GM18907 (cell line): Measurements from ENCODE around the gene MMP27.

Source experiments
- ATAC-seq: cut with Tn5 transposase; IDR thresholded peaks from one replicate; pipeline ENCODE4 v1.9.1; 2021; ENCODE audit warnings: mild to moderate bottlenecking, moderate library complexity; ENCODE audit not compliant: unreplicated experiment

The MMP27 gene

GRCh38 chr11:102704841-102705240, 728 bp downstream of the MMP27 start:
- no peak for ATAC-seq

- ATAC-seq = no peak
Measured at GRCh38 chr11:102703826-102704493, 1.6 kb downstream of the MMP27 start.

DNA sequence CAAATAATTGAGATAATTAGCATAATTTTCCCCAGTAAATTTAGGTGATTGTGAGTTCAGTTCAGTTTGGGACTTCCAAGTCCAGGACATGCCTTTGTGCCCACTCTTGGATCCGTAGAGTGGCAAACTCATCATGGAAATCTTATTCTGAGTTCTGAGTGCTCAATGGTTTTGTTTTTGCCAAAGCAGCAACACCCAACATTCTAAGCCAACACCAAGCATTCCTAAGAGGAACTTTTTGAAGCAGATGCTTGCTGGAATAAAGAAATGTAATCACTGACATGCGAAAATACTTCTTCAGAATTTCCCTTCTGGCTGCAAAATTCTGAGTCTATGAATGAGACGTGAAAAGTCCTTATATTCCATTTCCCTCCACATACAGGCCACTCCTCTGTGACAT, 10.4 kb downstream of the MMP27 start:
- ATAC-seq = no peak

DNA sequence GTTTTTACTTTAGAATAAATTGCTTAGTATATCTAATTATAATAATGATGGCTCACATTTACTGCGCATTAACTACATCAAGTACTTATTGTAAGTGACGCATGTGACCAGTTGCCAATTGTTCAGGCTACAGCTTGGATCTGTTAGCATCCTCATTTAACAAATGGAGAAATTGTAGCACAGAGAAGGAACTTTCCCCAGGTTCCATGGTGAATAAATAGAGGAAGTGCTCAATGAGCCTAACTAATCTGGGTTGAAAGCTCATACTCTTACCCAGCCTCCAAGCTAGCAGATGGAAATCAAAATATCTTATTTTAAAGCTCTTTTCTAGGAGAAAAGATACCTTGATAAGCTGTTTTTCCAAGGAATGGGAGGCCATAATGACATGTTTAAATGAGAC, 19.8 kb downstream of the MMP27 start:
- ATAC-seq = no peak

- ATAC-seq = no peak
Measured at GRCh38 chr11:102685338-102685737, 20.2 kb downstream of the MMP27 start.

GRCh38 chr11:102683277-102683676, 22.3 kb downstream of the MMP27 start:
- ATAC-seq = no peak

GRCh38 chr11:102680945-102681344, 24.6 kb downstream of the MMP27 start:
- no peak for ATAC-seq

DNA sequence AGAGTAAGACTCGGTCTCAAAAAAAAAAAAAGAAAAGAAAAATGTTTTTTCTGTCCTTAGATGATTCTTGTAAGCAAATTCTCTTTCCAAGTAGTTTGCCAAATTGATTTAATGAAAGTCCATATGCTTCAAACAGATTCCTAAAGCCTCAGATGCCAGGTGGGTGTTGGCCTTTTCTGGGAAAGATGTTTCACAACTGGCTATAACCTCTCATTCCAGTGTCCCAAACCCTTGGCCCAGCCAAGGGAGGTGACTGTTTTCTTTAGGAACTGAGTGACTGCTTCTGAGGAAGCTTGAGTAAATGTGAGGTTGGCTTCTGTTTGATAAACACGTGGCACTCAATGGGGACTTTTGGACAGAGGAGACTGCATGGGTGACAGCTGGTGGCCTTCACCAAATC, 27.5 kb downstream of the MMP27 start:
- no peak for ATAC-seq

DNA sequence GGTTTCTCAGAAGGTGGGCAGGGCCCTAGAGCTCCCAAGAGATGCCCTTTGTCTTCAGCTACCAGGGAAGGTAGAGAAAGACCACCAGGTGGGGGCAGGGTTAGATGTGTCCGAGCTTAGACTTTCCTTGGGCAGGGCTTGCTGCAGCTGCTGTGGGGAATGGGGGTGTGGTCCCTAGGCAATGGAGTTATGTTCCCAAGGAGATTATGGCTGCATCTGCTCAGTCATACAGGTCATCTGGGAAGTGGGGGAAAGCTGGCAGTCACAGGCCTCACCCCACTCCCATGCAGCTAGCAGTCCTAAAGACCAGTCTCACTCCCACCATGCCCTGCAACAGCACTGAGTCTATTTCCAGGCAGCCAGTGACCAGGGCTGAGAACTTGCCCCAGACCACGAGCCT, 29.5 kb downstream of the MMP27 start:
- ATAC-seq = no peak

DNA sequence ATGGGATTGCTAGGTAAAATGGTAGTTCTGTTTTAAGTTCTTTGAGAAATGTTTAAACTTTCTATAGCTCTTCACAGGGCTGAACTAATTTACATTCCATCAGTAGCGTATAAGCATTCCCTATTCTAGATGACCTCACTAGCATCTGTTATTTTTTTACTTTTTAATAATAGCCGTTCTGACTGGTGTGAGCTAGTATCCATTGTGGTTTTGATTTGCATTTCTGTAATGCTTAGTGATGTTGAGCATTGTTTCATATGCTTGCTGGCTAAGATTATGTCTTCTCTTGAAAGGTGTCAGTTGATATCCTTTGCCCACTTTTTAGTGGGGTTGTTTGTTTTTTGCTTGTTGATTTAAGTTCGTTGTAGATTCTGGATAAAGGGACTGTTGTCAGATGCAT, 35.9 kb downstream of the MMP27 start:
- ATAC-seq = no peak

DNA sequence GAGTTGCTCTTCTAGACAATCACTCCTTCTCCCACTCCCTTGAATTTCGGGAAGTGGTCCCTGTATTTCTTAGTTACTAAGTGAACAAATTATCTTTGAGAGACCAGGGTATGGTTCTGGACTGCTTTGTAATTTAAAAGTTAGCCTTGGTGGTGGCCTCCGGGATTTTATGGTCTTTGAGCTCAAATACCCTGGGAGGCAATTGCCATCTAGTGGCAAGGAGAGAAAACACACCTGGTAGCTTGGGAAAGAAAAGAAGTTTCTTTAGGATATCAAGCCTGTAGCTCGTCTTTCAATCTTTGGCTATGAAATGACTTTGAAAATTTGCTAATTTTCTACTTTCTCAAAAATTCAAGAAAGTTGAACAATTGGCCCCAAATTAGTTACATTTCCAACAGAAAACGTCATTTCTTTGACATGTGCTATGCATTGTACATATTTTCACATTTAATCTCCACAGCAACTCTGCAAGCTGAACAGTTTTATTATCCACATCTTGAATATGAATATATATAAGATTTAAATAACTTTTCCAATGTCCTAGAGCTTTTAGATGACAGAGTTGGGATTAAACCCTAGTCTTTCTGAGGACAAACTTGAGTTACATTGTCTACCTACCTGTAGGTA, 39.1 kb downstream of the MMP27 start:
- ATAC-seq = peak; percentile 54

DNA sequence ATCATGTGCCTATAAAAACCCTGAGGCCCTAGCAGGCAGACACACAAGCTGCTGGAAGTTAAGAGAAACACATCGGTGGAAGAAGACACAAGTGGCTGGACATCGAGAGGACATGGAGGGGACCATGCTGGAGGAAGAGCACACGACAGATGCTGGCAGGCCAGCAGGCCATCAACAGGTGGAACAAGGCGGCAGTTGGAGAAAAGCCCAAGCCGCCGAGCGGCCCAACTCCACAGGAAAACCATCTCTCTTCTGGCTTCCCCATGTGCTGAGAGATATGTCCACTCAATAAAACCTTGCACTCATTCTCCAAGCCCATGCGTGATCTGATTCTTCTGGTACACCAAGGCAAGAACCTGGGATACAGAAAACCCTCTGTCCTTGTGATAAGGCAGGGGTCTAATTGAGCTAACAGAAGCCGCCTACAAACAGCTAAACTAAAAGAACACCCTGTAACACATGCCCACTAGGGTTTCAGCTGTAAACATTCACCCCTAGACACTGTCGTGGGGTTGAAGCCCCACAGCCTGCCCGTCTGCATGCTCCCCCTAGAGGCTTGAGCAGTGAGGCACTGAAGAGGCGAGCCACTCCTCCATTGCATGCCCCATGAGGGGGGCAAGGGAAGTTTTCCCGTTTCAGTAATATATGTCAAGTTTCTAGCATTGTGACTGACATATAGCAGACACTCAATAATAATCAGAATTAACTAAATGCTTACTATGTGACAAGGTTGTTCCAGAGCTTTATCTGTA, 41.4 kb downstream of the MMP27 start:
- ATAC-seq = no peak

GRCh38 chr11:102662607-102663006, 43.0 kb downstream of the MMP27 start:
- ATAC-seq = no peak

DNA sequence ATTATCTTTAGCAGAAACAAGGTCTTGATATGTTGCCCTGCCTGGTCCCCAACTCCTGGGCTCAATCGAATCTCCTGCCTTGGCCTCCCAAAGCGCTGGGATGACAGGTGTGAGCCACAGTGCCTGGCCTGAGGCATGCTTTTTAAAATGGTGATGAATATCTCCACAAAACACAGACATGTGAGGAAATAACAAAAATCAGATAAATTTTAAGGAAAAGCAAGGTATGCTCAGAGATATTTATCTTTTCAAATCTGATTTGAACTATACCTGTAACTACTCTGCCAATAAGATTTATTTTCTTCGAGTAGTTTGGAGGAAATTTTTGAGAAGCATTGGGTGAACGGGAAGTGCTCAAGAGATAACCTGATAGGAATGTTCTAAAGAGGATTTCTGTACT, 44.5 kb downstream of the MMP27 start:
- no peak for ATAC-seq

DNA sequence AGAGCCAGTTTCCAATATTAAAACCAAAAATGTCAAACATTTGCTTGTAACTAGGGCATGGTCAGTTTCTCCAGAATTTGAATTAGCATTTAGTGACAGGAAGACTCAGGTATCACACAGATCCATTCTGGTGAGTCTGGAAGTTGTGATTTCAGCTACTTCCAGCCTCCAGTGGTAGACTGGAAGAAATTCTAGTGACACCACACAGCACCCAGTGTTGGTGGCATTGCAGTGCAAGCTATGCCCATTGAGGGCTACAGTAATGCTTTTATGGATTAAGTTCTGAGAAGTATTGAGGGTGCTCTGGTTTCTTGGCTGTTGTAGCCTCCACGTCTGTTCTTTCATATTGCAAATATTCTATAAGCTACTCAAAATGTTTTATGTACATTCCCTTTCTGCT, 49.0 kb downstream of the MMP27 start:
- ATAC-seq = no peak

DNA sequence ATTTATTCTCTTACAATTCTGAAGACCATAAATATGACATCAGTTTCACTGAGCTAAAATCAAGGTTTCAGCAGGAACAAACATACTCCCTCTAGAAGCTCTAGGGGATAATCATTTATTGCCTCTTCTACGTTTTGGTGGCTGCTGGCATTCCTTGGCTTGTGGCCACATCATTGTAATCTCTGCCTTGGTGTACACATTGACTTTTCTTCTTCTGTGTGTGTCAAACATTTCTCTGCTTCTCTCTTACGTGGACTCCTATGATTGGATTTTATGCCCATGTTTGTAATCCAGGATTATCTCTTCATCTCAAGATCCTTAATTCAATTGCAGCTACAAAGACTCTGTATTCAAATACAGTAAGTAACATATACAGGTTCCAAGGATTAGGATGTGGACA, 50.0 kb downstream of the MMP27 start:
- no peak for ATAC-seq

DNA sequence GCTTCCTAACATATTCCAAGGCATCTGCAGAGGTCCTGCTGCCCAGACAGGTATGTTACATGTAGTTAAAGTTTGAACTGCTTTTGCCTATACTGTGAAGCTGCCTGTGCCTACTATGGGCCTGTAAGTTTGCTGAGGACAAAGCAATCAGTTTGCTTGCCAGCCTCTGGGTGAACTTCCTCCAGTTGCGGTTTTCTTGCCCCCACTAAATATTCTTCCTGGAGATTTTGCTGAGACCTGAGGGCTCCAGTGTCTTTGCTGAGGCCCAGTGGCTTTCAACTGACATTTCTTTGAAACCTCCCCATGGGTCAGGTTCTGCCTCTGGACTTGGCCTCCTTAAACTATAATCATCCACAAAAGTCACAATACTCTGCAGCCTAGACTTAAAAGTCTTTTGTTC, 50.8 kb downstream of the MMP27 start:
- ATAC-seq = no peak

GRCh38 chr11:102653744-102654291, 51.8 kb downstream of the MMP27 start:
- ATAC-seq = no peak

- ATAC-seq = no peak
Measured at GRCh38 chr11:102647430-102647829, 58.1 kb downstream of the MMP27 start.

GRCh38 chr11:102643941-102644340, 61.6 kb downstream of the MMP27 start:
- no peak for ATAC-seq
